ENCODE measurements around the gene VPS51.

The VPS51 gene

GRCh38 chr11:65095974-65096806 is at the start of gene VPS51:
Gene VPS51, plus strand, starts transcription at chr11:65096214. Its CDS starts 37 bp downstream, at chr11:65096251.
- peak; percentile 67 to 73 for DNase-seq (ENCODE audit: low read depth in 2 of 2)

- no peak for DNase-seq (ENCODE audit: low read depth in 2 of 2)
These were observed 48.2 kb upstream of the VPS51 start for GRCh38 chr11:65047581-65048422.

GRCh38 chr11:65051398-65051858 is 44.6 kb upstream of the VPS51 start:
- DNase-seq (ENCODE audit: low read depth in 2 of 2): no peak

- DNase-seq (ENCODE audit: low read depth in 2 of 2): no peak
These were observed 42.0 kb upstream of the VPS51 start for GRCh38 chr11:65053827-65054508.

- no peak for DNase-seq (ENCODE audit: low read depth in 2 of 2)
These were observed 40.5 kb upstream of the VPS51 start for GRCh38 chr11:65055538-65055937.

- DNase-seq (ENCODE audit: low read depth in 2 of 2): no peak
These were observed 39.0 kb upstream of the VPS51 start for GRCh38 chr11:65056999-65057398.

- DNase-seq (ENCODE audit: low read depth in 2 of 2): no peak
These were observed 38.5 kb upstream of the VPS51 start for GRCh38 chr11:65057526-65057925.

GRCh38 chr11:65058012-65058411 is 38.0 kb upstream of the VPS51 start:
- no peak for DNase-seq (ENCODE audit: low read depth in 2 of 2)

GRCh38 chr11:65058419-65059054 is 37.5 kb upstream of the VPS51 start, which contains the start of gene NAALADL1:
Gene NAALADL1, minus strand, starts transcription at chr11:65058553. Its CDS starts 32 bp downstream, at chr11:65058521.
- no peak for DNase-seq (ENCODE audit: low read depth in 2 of 2)

GRCh38 chr11:65059523-65059922 is 36.5 kb upstream of the VPS51 start:
- no peak for DNase-seq (ENCODE audit: low read depth in 2 of 2)

GRCh38 chr11:65059959-65060824 is 35.8 kb upstream of the VPS51 start:
- no peak for DNase-seq (ENCODE audit: low read depth in 2 of 2)

GRCh38 chr11:65060913-65061408 is 35.1 kb upstream of the VPS51 start:
- DNase-seq (ENCODE audit: low read depth in 2 of 2): no peak

- DNase-seq (ENCODE audit: low read depth in 2 of 2): no peak
These were observed 32.5 kb upstream of the VPS51 start for GRCh38 chr11:65063532-65063931.

- no peak for DNase-seq (ENCODE audit: low read depth in 2 of 2)
These were observed 31.2 kb upstream of the VPS51 start for GRCh38 chr11:65064847-65065240.

- DNase-seq (ENCODE audit: low read depth in 2 of 2): no peak
These were observed 30.2 kb upstream of the VPS51 start for GRCh38 chr11:65065851-65066250.

- DNase-seq (ENCODE audit: low read depth in 2 of 2): no peak
These were observed 29.7 kb upstream of the VPS51 start for GRCh38 chr11:65066315-65066714.

- no peak for DNase-seq (ENCODE audit: low read depth in 2 of 2)
These were observed 29.2 kb upstream of the VPS51 start for GRCh38 chr11:65066805-65067291.

- DNase-seq (ENCODE audit: low read depth in 2 of 2): no peak
These were observed 28.6 kb upstream of the VPS51 start for GRCh38 chr11:65067446-65067845.

- DNase-seq (ENCODE audit: low read depth in 2 of 2): no peak
These were observed 26.8 kb upstream of the VPS51 start for GRCh38 chr11:65069217-65069616.
